ENCODE data around the gene FOSL2.

Gene FOSL2

GRCh38 chr2:28435241-28435640 is 42.6 kb downstream of the FOSL2 start:
- no peak overlapping the region for H3K27ac ChIP-seq (ENCODE audit: low read depth, low read length, severe bottlenecking)
- H3K36me3 ChIP-seq (ENCODE audit: control insufficient read depth, insufficient read depth, low read length) = no peaks in the 10 kb centered on the region
- WGBS, 2 experiments (ENCODE audit: insufficient coverage in 2 of 2) = 90 to 100% methylated on average over 1 to 2 of the region's 4 CpGs
- H3K9me3 ChIP-seq (ENCODE audit: control insufficient read depth, low read length) = peaks cover 8% of the 10 kb centered on the region
- no peaks in the 10 kb centered on the region for H3K4me1 ChIP-seq (ENCODE audit: control insufficient read depth, insufficient read depth, low read length, poor library complexity, severe bottlenecking)
- H3K4me3 ChIP-seq (ENCODE audit: extremely low read depth, insufficient read depth, low read length, poor library complexity, severe bottlenecking) = no peak overlapping the region

GRCh38 chr2:28435814-28436351 is 43.2 kb downstream of the FOSL2 start:
- no peak overlapping the region for H3K27ac ChIP-seq (ENCODE audit: low read depth, low read length, severe bottlenecking)
- no peaks in the 10 kb centered on the region for H3K36me3 ChIP-seq (ENCODE audit: control insufficient read depth, insufficient read depth, low read length)
- H3K9me3 ChIP-seq (ENCODE audit: control insufficient read depth, low read length) = peaks cover 8% of the 10 kb centered on the region
- 100% methylated on average over 3 of the region's 4 CpGs for WGBS, 2 experiments (ENCODE audit: insufficient coverage in 2 of 2)
- H3K4me1 ChIP-seq (ENCODE audit: control insufficient read depth, insufficient read depth, low read length, poor library complexity, severe bottlenecking) = no peaks in the 10 kb centered on the region
- no peak overlapping the region for H3K4me3 ChIP-seq (ENCODE audit: extremely low read depth, insufficient read depth, low read length, poor library complexity, severe bottlenecking)

GRCh38 chr2:28436525-28437051 is 43.9 kb downstream of the FOSL2 start:
- 90 to 93% methylated on average over 12 to 17 of the region's 17 CpGs for WGBS, 2 experiments (ENCODE audit: insufficient coverage in 2 of 2)
- Histone ChIP-seq H3K36me3 (ENCODE audit: control insufficient read depth, insufficient read depth, low read length) (no peaks in the 10 kb centered on the region), H3K27ac (ENCODE audit: low read depth, low read length, severe bottlenecking) (no peak overlapping the region), H3K9me3 (ENCODE audit: control insufficient read depth, low read length) (peaks cover 8% of the 10 kb centered on the region), H3K4me1 (ENCODE audit: control insufficient read depth, insufficient read depth, low read length, poor library complexity, severe bottlenecking) (no peaks in the 10 kb centered on the region), H3K4me3 (ENCODE audit: extremely low read depth, insufficient read depth, low read length, poor library complexity, severe bottlenecking) (no peak overlapping the region)

GRCh38 chr2:28437149-28437835 is 44.6 kb downstream of the FOSL2 start:
- peaks cover 8% of the 10 kb centered on the region for H3K9me3 ChIP-seq (ENCODE audit: control insufficient read depth, low read length)
- no peaks in the 10 kb centered on the region for H3K36me3 ChIP-seq (ENCODE audit: control insufficient read depth, insufficient read depth, low read length)
- H3K4me1 ChIP-seq (ENCODE audit: control insufficient read depth, insufficient read depth, low read length, poor library complexity, severe bottlenecking) = no peaks in the 10 kb centered on the region
- H3K27ac ChIP-seq (ENCODE audit: low read depth, low read length, severe bottlenecking) = no peak overlapping the region
- WGBS, 2 experiments (ENCODE audit: insufficient coverage in 2 of 2) = 97% methylated on average over 13 to 14 of the region's 18 CpGs
- H3K4me3 ChIP-seq (ENCODE audit: extremely low read depth, insufficient read depth, low read length, poor library complexity, severe bottlenecking) = no peak overlapping the region

GRCh38 chr2:28437918-28438317 is 45.3 kb downstream of the FOSL2 start:
- H3K4me3 ChIP-seq (ENCODE audit: extremely low read depth, insufficient read depth, low read length, poor library complexity, severe bottlenecking) = no peak overlapping the region
- H3K9me3 ChIP-seq (ENCODE audit: control insufficient read depth, low read length) = peaks cover 7% of the 10 kb centered on the region
- H3K27ac ChIP-seq (ENCODE audit: low read depth, low read length, severe bottlenecking) = no peak overlapping the region
- 76 to 81% methylated on average over 4 to 5 of the region's 5 CpGs for WGBS, 2 experiments (ENCODE audit: insufficient coverage in 2 of 2)
- H3K4me1 ChIP-seq (ENCODE audit: control insufficient read depth, insufficient read depth, low read length, poor library complexity, severe bottlenecking) = no peaks in the 10 kb centered on the region
- H3K36me3 ChIP-seq (ENCODE audit: control insufficient read depth, insufficient read depth, low read length) = no peaks in the 10 kb centered on the region

GRCh38 chr2:28438532-28439063 is 45.9 kb downstream of the FOSL2 start:
- H3K36me3 ChIP-seq (ENCODE audit: control insufficient read depth, insufficient read depth, low read length) = no peaks in the 10 kb centered on the region
- 93 to 95% methylated on average over 13 of the region's 13 CpGs for whole genome bisulfite sequencing, 2 experiments (ENCODE audit: insufficient coverage in 2 of 2)

GRCh38 chr2:28439127-28439526 is 46.5 kb downstream of the FOSL2 start:
- WGBS, 2 experiments (ENCODE audit: insufficient coverage in 2 of 2) = 83 to 96% methylated on average over 4 to 5 of the region's 5 CpGs
- H3K9me3 ChIP-seq (ENCODE audit: control insufficient read depth, low read length) = no peaks in the 10 kb centered on the region
- H3K4me1 ChIP-seq (ENCODE audit: control insufficient read depth, insufficient read depth, low read length, poor library complexity, severe bottlenecking) = no peaks in the 10 kb centered on the region
- no peaks in the 10 kb centered on the region for H3K36me3 ChIP-seq (ENCODE audit: control insufficient read depth, insufficient read depth, low read length)
- H3K27ac ChIP-seq (ENCODE audit: low read depth, low read length, severe bottlenecking) = no peak overlapping the region
- H3K4me3 ChIP-seq (ENCODE audit: extremely low read depth, insufficient read depth, low read length, poor library complexity, severe bottlenecking) = no peak overlapping the region

More at GRCh38 chr2:28438532-28439063, 45.9 kb downstream of the FOSL2 start:
- no peaks in the 10 kb centered on the region for H3K4me1 ChIP-seq (ENCODE audit: control insufficient read depth, insufficient read depth, low read length, poor library complexity, severe bottlenecking)
- no peak overlapping the region for H3K4me3 ChIP-seq (ENCODE audit: extremely low read depth, insufficient read depth, low read length, poor library complexity, severe bottlenecking)
- H3K9me3 ChIP-seq (ENCODE audit: control insufficient read depth, low read length) = no peaks in the 10 kb centered on the region
- no peak overlapping the region for H3K27ac ChIP-seq (ENCODE audit: low read depth, low read length, severe bottlenecking)

- 93 to 96% methylated on average over 9 to 13 of the region's 14 CpGs for WGBS, 2 experiments (ENCODE audit: insufficient coverage in 2 of 2)
- Histone ChIP-seq H3K4me1 (ENCODE audit: control insufficient read depth, insufficient read depth, low read length, poor library complexity, severe bottlenecking) (no peaks in the 10 kb centered on the region), H3K27ac (ENCODE audit: low read depth, low read length, severe bottlenecking) (no peak overlapping the region), H3K4me3 (ENCODE audit: extremely low read depth, insufficient read depth, low read length, poor library complexity, severe bottlenecking) (no peak overlapping the region), H3K36me3 (ENCODE audit: control insufficient read depth, insufficient read depth, low read length) (no peaks in the 10 kb centered on the region), H3K9me3 (ENCODE audit: control insufficient read depth, low read length) (no peaks in the 10 kb centered on the region)
Measured at GRCh38 chr2:28439763-28440162, 47.1 kb downstream of the FOSL2 start.

- 82 to 92% methylated on average over 2 of the region's 3 CpGs for WGBS, 2 experiments (ENCODE audit: insufficient coverage in 2 of 2)
- Histone ChIP-seq H3K27ac (ENCODE audit: low read depth, low read length, severe bottlenecking) (no peak overlapping the region), H3K4me3 (ENCODE audit: extremely low read depth, insufficient read depth, low read length, poor library complexity, severe bottlenecking) (no peak overlapping the region), H3K9me3 (ENCODE audit: control insufficient read depth, low read length) (no peaks in the 10 kb centered on the region), H3K36me3 (ENCODE audit: control insufficient read depth, insufficient read depth, low read length) (no peaks in the 10 kb centered on the region), H3K4me1 (ENCODE audit: control insufficient read depth, insufficient read depth, low read length, poor library complexity, severe bottlenecking) (peaks cover 13% of the 10 kb centered on the region)
Measured at GRCh38 chr2:28442328-28442727, 49.7 kb downstream of the FOSL2 start.

GRCh38 chr2:28444956-28445355 is 52.3 kb downstream of the FOSL2 start:
- Histone ChIP-seq H3K9me3 (ENCODE audit: control insufficient read depth, low read length) (no peaks in the 10 kb centered on the region), H3K4me3 (ENCODE audit: extremely low read depth, insufficient read depth, low read length, poor library complexity, severe bottlenecking) (no peak overlapping the region), H3K4me1 (ENCODE audit: control insufficient read depth, insufficient read depth, low read length, poor library complexity, severe bottlenecking) (peaks cover 24% of the 10 kb centered on the region), H3K27ac (ENCODE audit: low read depth, low read length, severe bottlenecking) (no peak overlapping the region), H3K36me3 (ENCODE audit: control insufficient read depth, insufficient read depth, low read length) (no peaks in the 10 kb centered on the region)
- 93 to 100% methylated on average over 4 of the region's 4 CpGs for WGBS, 2 experiments (ENCODE audit: insufficient coverage in 2 of 2)
